NB4 (cell line): Measurements from ENCODE around the gene CBLC.

ENCODE experiments used
- MAX ChIP-seq: IDR thresholded peaks from 2 replicates; pipeline ENCODE4 v1.6.1; 2011; ENCODE audit warnings: low read depth, low read length
- MYC ChIP-seq: IDR thresholded peaks from 2 replicates; pipeline ENCODE4 v1.6.1; 2011; ENCODE audit warnings: low read depth, low read length
- POLR2A ChIP-seq: IDR thresholded peaks from 2 replicates; pipeline ENCODE4 v1.6.1; 2011; ENCODE audit warnings: mild to moderate bottlenecking; ENCODE audit not compliant: insufficient read length; ENCODE audit errors: extremely low read depth
- TF ChIP-seq, protein P1 (sequence below): IDR thresholded peaks from one replicate; pipeline ENCODE4 v1.5.1; 2012; ENCODE audit warnings: low read depth, low read length

GRCh38 chr19:44803442-44804428 lies 26.0 kb downstream of the CBLC start:
- TF ChIP-seq, protein P1, sequence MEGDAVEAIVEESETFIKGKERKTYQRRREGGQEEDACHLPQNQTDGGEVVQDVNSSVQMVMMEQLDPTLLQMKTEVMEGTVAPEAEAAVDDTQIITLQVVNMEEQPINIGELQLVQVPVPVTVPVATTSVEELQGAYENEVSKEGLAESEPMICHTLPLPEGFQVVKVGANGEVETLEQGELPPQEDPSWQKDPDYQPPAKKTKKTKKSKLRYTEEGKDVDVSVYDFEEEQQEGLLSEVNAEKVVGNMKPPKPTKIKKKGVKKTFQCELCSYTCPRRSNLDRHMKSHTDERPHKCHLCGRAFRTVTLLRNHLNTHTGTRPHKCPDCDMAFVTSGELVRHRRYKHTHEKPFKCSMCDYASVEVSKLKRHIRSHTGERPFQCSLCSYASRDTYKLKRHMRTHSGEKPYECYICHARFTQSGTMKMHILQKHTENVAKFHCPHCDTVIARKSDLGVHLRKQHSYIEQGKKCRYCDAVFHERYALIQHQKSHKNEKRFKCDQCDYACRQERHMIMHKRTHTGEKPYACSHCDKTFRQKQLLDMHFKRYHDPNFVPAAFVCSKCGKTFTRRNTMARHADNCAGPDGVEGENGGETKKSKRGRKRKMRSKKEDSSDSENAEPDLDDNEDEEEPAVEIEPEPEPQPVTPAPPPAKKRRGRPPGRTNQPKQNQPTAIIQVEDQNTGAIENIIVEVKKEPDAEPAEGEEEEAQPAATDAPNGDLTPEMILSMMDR, result no peak
- TF ChIP-seq MAX (no peak), MYC (no peak), POLR2A (no peak)
